GM18519 (cell line): Measurements from ENCODE around the gene CHRM2.

Experiments used
- ATAC-seq: cut with Tn5 transposase; IDR thresholded peaks from one replicate; pipeline ENCODE4 v1.9.1; 2021; ENCODE audit warnings: mild to moderate bottlenecking, moderate library complexity; ENCODE audit not compliant: unreplicated experiment, low FRiP score

Gene CHRM2

GRCh38 chr7:137015015-137015414, 146.6 kb downstream of the CHRM2 start:
- no peak for ATAC-seq

GRCh38 chr7:137017221-137017620, 148.8 kb downstream of the CHRM2 start:
- ATAC-seq, result no peak

GRCh38 chr7:137018468-137018867, 150.0 kb downstream of the CHRM2 start:
- ATAC-seq, result no peak

GRCh38 chr7:137020351-137020750, 151.9 kb downstream of the CHRM2 start:
- ATAC-seq, result no peak

GRCh38 chr7:137025469-137026175, 157.2 kb downstream of the CHRM2 start:
- no peak for ATAC-seq

- no peak for ATAC-seq
These were observed 157.7 kb downstream of the CHRM2 start for GRCh38 chr7:137026176-137026500.

- ATAC-seq, result no peak
These were observed 164.0 kb downstream of the CHRM2 start for GRCh38 chr7:137032436-137032835.

- ATAC-seq, result no peak
These were observed 168.3 kb downstream of the CHRM2 start for GRCh38 chr7:137036768-137037167.

GRCh38 chr7:137038706-137039105, 170.3 kb downstream of the CHRM2 start:
- no peak for ATAC-seq

GRCh38 chr7:137040745-137041144, 172.3 kb downstream of the CHRM2 start:
- ATAC-seq, result no peak

- ATAC-seq, result no peak
These were observed 177.1 kb downstream of the CHRM2 start for GRCh38 chr7:137045573-137045972.

GRCh38 chr7:137069249-137069963, 201.0 kb downstream of the CHRM2 start:
- ATAC-seq, result no peak
